Epithelial cell of prostate (primary cell): Measurements from ENCODE around the gene SEMA5A.

ENCODE experiments used
- DNase-seq: peaks from one replicate; pipeline ENCODE4 v3.0.0-alpha.2; 2011; ENCODE audit warnings: low read depth, low spot score
- H3K27ac ChIP-seq: fragments of 450-650 bp; 2 replicates; pipeline ENCODE4 v1.5.1; 2017; ENCODE audit warnings: mild to moderate bottlenecking

SEMA5A gene

GRCh38 chr5:9551567-9552537 lies 6.0 kb upstream of the SEMA5A start:
- H3K27ac ChIP-seq, result no peak overlapping the region
- DNase-seq, result no peak

- H3K27ac ChIP-seq, result no peak overlapping the region
- no peak for DNase-seq
These were observed 4.1 kb upstream of the SEMA5A start for GRCh38 chr5:9549941-9550340.

- no peak for DNase-seq
- H3K27ac ChIP-seq, result peak overlapping the region; percentile 85
These were observed 1.5 kb upstream of the SEMA5A start for GRCh38 chr5:9547122-9547947.

GRCh38 chr5:9545136-9545991 lies 511 bp downstream of the SEMA5A start:
- DNase-seq, result no peak
- H3K27ac ChIP-seq, result no peak overlapping the region

- H3K27ac ChIP-seq, result no peak overlapping the region
- DNase-seq, result no peak
These were observed 1.3 kb downstream of the SEMA5A start for GRCh38 chr5:9544502-9545135.

- no peak overlapping the region for H3K27ac ChIP-seq
- DNase-seq, result no peak
These were observed 1.8 kb downstream of the SEMA5A start for GRCh38 chr5:9544056-9544455.

GRCh38 chr5:9543311-9543920 lies 2.5 kb downstream of the SEMA5A start:
- no peak for DNase-seq
- H3K27ac ChIP-seq, result no peak overlapping the region

GRCh38 chr5:9540791-9541190 lies 5.1 kb downstream of the SEMA5A start:
- H3K27ac ChIP-seq, result no peak overlapping the region
- no peak for DNase-seq

- no peak overlapping the region for H3K27ac ChIP-seq
These were observed 7.4 kb downstream of the SEMA5A start for GRCh38 chr5:9538504-9538903.

GRCh38 chr5:9537223-9538141 lies 8.4 kb downstream of the SEMA5A start:
- H3K27ac ChIP-seq, result no peak overlapping the region
- DNase-seq, result no peak

More at GRCh38 chr5:9538504-9538903, 7.4 kb downstream of the SEMA5A start:
- no peak for DNase-seq

GRCh38 chr5:9536717-9537116 lies 9.2 kb downstream of the SEMA5A start:
- no peak for DNase-seq
- H3K27ac ChIP-seq, result no peak overlapping the region

GRCh38 chr5:9534881-9535517 lies 10.9 kb downstream of the SEMA5A start:
- no peak overlapping the region for H3K27ac ChIP-seq
- DNase-seq, result no peak

GRCh38 chr5:9533562-9534364 lies 12.1 kb downstream of the SEMA5A start:
- no peak overlapping the region for H3K27ac ChIP-seq
- no peak for DNase-seq

- H3K27ac ChIP-seq, result no peak overlapping the region
- no peak for DNase-seq
These were observed 12.8 kb downstream of the SEMA5A start for GRCh38 chr5:9533096-9533495.

GRCh38 chr5:9529513-9529912 lies 16.4 kb downstream of the SEMA5A start:
- H3K27ac ChIP-seq, result no peak overlapping the region
- no peak for DNase-seq

- no peak for DNase-seq
- H3K27ac ChIP-seq, result no peak overlapping the region
These were observed 16.8 kb downstream of the SEMA5A start for GRCh38 chr5:9529041-9529480.

- no peak for DNase-seq
- no peak overlapping the region for H3K27ac ChIP-seq
These were observed 20.9 kb downstream of the SEMA5A start for GRCh38 chr5:9524941-9525340.
